Suprapubic skin (tissue), 4 donors: ENCODE results near the gene ACBD6.

Experiments used
- EP300 ChIP-seq: sonication (generic); formaldehyde crosslinking; IDR thresholded peaks from one replicate; pipeline ENCODE4 v1.6.1; 2017; ENCODE audit warnings: antibody characterized with exemption
- POLR2A ChIP-seq, 2 donors: fragments of 450-650 bp; IDR thresholded peaks; one replicate each; pipeline ENCODE4 v1.6.1; 2017; ENCODE audit warnings: antibody characterized with exemption in 2 of 2, mild to moderate bottlenecking in 2 of 2, moderate library complexity in 2 of 2
- POLR2AphosphoS5 ChIP-seq, 3 donors: sonication (generic); formaldehyde crosslinking; IDR thresholded peaks; one replicate each; pipeline ENCODE4 v1.6.1; 2017; ENCODE audit warnings: antibody characterized with exemption in 3 of 3
- TF ChIP-seq, protein P1 (sequence below), 2 donors: fragments of 200-600 bp in 1 of 2; fragments of 450-650 bp in 1 of 2; sonication (generic) in 1 of 2; IDR thresholded peaks; one replicate each; pipeline ENCODE4 v1.5.1; 2016 to 2019; ENCODE audit warnings: antibody characterized with exemption in 2 of 2, mild to moderate bottlenecking in 1 of 2, moderate library complexity in 1 of 2

DNA sequence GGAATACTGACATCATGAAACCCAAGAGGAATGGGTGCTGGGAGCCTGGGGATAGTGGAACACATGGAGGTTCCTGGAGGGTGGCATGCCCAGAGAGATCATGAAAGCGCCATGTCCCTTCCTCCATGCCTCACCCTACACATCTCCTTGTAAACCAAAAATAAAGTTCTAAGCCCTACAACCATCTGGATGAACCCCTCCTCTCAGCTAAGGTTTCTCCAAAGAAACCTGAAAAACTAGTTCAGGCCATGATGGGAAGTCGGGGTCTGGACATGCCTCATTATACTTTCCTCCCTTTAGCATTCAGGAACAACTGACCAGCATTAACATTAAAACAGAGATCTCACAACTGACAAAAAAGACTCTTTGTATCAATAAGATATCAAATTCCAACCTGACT is 68.5 kb downstream of the ACBD6 start:
- TF ChIP-seq POLR2A (IDR thresholded peaks at IDR 0.05) = no peak
- TF ChIP-seq POLR2AphosphoS5 (IDR thresholded peaks at IDR 0.05) = no peak
- TF ChIP-seq, protein P1, sequence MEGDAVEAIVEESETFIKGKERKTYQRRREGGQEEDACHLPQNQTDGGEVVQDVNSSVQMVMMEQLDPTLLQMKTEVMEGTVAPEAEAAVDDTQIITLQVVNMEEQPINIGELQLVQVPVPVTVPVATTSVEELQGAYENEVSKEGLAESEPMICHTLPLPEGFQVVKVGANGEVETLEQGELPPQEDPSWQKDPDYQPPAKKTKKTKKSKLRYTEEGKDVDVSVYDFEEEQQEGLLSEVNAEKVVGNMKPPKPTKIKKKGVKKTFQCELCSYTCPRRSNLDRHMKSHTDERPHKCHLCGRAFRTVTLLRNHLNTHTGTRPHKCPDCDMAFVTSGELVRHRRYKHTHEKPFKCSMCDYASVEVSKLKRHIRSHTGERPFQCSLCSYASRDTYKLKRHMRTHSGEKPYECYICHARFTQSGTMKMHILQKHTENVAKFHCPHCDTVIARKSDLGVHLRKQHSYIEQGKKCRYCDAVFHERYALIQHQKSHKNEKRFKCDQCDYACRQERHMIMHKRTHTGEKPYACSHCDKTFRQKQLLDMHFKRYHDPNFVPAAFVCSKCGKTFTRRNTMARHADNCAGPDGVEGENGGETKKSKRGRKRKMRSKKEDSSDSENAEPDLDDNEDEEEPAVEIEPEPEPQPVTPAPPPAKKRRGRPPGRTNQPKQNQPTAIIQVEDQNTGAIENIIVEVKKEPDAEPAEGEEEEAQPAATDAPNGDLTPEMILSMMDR (IDR thresholded peaks at IDR 0.05) = no peak
- TF ChIP-seq EP300 = no peak
